Fibroblast of lung (primary cell): ENCODE results near the gene ZDHHC9. TPM values are rescaled to one million over a fixed set of nuclear protein-coding genes. Genes with fewer than 3 reads are reported as not detected.

Experiments used
- DNase-seq, 2 donors: peaks; one replicate each; pipeline versions ENCODE4 v3.0.0 to v3.0.0-alpha.2; 2010; ENCODE audit warnings: low read depth in 2 of 2
- H2AFZ ChIP-seq: 2 replicates; pipeline ENCODE4 v1.5.1; 2012; ENCODE audit warnings: low read length, control low read depth, inconsistent platforms
- H3K27ac ChIP-seq: 2 replicates; pipeline ENCODE4 v1.5.1; 2011; ENCODE audit warnings: low read length, control low read depth; ENCODE audit not compliant: insufficient read depth
- H3K27me3 ChIP-seq: 2 replicates; pipeline ENCODE4 v1.5.1; 2011; ENCODE audit warnings: mild to moderate bottlenecking, low read length; ENCODE audit not compliant: control insufficient read depth, insufficient read depth
- H3K36me3 ChIP-seq: 2 replicates; pipeline ENCODE4 v1.5.1; 2011; ENCODE audit warnings: low read length; ENCODE audit not compliant: control insufficient read depth, insufficient read depth
- H3K4me1 ChIP-seq: 2 replicates; pipeline ENCODE4 v1.5.1; 2011; ENCODE audit warnings: low read length; ENCODE audit not compliant: control insufficient read depth, insufficient read depth; ENCODE audit errors: extremely low read depth
- H3K4me2 ChIP-seq: 2 replicates; pipeline ENCODE4 v1.5.1; 2011; ENCODE audit warnings: low read length, control low read depth; ENCODE audit not compliant: insufficient read depth; ENCODE audit errors: extremely low read depth
- H3K4me3 ChIP-seq, 4 experiments: fragments of 200-600 bp in 1 of 4; sonication (generic) in 1 of 4; replicated peaks in 1 of 4; 2 replicates each; pipeline ENCODE4 v1.5.1; 2011 to 2016; ENCODE audit warnings: low read length in 4 of 4, low read depth in 3 of 4, mild to moderate bottlenecking in 3 of 4, control low read depth in 2 of 4, inconsistent platforms in 1 of 4, mixed read lengths in 1 of 4; ENCODE audit not compliant: insufficient read depth in 1 of 4; ENCODE audit errors: control extremely low read depth in 1 of 4
- H3K79me2 ChIP-seq: 2 replicates; pipeline ENCODE4 v1.5.1; 2012; ENCODE audit warnings: mild to moderate bottlenecking, low read length, inconsistent platforms; ENCODE audit not compliant: control insufficient read depth, insufficient read depth
- H3K9ac ChIP-seq: 2 replicates; pipeline ENCODE4 v1.5.1; 2011; ENCODE audit warnings: mild to moderate bottlenecking, low read length, control low read depth; ENCODE audit not compliant: insufficient read depth
- H3K9me3 ChIP-seq: 2 replicates; pipeline ENCODE4 v1.5.1; 2012; ENCODE audit warnings: low read depth, low read length; ENCODE audit not compliant: control insufficient read depth, insufficient read depth
- H4K20me1 ChIP-seq: 2 replicates; pipeline ENCODE4 v1.5.1; 2011; ENCODE audit warnings: low read length; ENCODE audit not compliant: control insufficient read depth, insufficient read depth; ENCODE audit errors: extremely low read depth
- EZH2 ChIP-seq: IDR thresholded peaks from 2 replicates; pipeline ENCODE4 v1.5.1; 2012; ENCODE audit warnings: low read length, control low read depth, mild to moderate bottlenecking; ENCODE audit errors: missing control alignments
- polyA plus RNA-seq, 2 donors: library from polyadenylated mRNA; depleted of rRNA in 1 of 2; stranded (reverse) in 1 of 2; unstranded in 1 of 2; fragments of >200 nt; gene quantifications; 2 replicates each; pipeline ENCODE4 v1.2.1, GENCODE V29; 2011 to 2012; ENCODE audit warnings: missing spikeins in 1 of 2
- total RNA-seq: library from RNA; depleted of rRNA; stranded (reverse); fragments of >200 nt; gene quantifications from 2 replicates; pipeline ENCODE4 v1.2.1, GENCODE V29; 2014
- TF ChIP-seq, protein P1 (sequence below), 2 donors: IDR thresholded peaks in 1 of 2; conservative IDR thresholded peaks in 1 of 2; 1 replicate in 1 of 2; 2 replicates in 1 of 2; pipeline ENCODE4 v1.5.1; 2011 to 2012; ENCODE audit warnings: low read length in 2 of 2, control low read depth in 1 of 2, inconsistent platforms in 1 of 2, low read depth in 1 of 2, mild to moderate bottlenecking in 1 of 2

ZDHHC9 gene
- total and polyA plus RNA-seq, 2 donors (not counting 1 experiment from before 2014, with no cell fraction given): 21.8 to 38.4 TPM

DNA sequence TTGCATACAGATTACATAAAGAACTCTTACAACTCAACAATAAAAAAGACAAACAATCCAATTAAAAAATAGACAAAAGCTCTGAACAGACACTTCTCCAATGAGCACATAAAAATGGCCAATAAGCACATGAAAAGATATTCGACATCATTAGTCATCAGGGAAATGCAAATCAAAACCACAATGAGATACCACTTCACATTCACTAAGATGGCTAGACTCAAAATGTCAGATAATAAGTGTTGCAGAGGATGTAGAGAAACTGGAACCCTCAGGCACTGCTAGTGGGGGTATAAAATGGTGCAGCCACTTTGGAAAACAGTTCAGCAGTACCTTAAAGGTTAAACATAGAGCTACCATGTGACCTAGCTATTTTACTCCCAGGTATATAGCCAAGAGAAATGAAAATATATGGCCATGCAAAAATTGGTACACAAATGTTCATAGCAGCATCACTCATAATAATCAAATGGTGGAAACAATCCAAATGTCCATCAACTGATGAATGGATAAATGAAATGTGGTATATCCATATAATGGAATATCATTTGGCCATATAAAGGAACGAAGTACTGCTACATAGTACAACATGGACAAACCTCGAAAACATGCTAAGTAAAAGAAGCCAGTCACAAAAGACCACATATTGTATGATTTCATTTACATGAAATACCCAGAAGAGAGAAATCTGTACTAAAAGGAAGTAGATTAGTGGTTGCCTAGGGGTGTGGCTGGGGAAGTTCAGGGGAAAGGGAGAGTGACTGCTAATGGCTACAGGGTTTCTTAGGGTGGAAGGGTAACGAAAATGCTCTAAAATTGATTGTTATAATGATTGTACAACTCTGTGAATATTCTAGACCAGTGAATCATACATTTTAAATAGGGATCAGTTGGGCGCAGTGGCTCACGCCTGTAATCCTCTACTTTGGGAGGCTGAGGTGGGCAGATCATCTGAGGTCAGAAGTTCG lies 34.6 kb downstream of the ZDHHC9 start:
- peak in 1 of 2 donors; percentile 47 for DNase-seq
- Histone ChIP-seq H3K4me2 (no peak overlapping the region), H3K27ac (no peak overlapping the region), H3K27me3 (no peaks in the 10 kb centered on the region), H3K36me3 (peaks cover 2% of the 10 kb centered on the region), H4K20me1 (no peaks in the 10 kb centered on the region), H3K4me3 (no peak overlapping the region), H2AFZ (no peak overlapping the region), H3K9ac (no peak overlapping the region), H3K9me3 (no peaks in the 10 kb centered on the region), H3K79me2 (no peaks in the 10 kb centered on the region), H3K4me1 (no peaks in the 10 kb centered on the region)
- TF ChIP-seq, protein P1, sequence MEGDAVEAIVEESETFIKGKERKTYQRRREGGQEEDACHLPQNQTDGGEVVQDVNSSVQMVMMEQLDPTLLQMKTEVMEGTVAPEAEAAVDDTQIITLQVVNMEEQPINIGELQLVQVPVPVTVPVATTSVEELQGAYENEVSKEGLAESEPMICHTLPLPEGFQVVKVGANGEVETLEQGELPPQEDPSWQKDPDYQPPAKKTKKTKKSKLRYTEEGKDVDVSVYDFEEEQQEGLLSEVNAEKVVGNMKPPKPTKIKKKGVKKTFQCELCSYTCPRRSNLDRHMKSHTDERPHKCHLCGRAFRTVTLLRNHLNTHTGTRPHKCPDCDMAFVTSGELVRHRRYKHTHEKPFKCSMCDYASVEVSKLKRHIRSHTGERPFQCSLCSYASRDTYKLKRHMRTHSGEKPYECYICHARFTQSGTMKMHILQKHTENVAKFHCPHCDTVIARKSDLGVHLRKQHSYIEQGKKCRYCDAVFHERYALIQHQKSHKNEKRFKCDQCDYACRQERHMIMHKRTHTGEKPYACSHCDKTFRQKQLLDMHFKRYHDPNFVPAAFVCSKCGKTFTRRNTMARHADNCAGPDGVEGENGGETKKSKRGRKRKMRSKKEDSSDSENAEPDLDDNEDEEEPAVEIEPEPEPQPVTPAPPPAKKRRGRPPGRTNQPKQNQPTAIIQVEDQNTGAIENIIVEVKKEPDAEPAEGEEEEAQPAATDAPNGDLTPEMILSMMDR (conservative IDR thresholded peaks at IDR 0.05 in 1 of 2, IDR thresholded peaks at IDR 0.05 in 1 of 2; ENCODE audit: low read depth in 1 of 2, low read length in 2 of 2): no peak
- no peak for TF ChIP-seq EZH2

DNA sequence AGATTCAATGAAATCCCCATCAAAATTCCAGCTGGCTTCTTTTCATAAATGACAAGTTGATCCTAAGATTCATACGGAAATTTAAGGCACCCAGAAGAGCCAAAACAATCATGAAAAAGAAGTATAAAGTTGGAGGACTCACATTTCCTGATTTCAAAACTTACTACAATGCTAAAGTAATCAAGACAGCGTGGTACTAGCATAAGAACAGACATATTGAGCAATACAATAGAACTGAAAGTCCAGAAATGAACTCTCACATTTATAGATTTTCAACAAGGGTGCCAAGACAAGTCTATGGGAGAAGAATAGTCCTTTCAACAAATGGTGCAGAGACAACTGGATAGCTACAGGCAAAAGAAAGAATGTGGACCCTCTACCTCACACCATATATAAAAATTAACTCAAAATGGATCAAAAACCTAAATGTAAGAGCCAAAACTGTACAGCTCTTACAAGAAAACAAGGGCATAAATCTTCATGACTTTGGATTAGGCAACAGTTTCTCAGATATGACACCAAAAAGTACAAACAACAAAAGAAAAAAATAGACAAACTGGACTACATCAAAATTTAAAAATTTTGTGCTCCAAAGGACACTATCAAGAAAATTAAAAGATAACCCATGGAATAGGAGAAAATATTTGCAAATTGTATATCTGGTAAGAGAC lies 35.4 kb downstream of the ZDHHC9 start:
- Histone ChIP-seq H3K4me2 (no peak overlapping the region), H3K36me3 (no peaks in the 10 kb centered on the region), H3K27me3 (no peaks in the 10 kb centered on the region), H4K20me1 (no peaks in the 10 kb centered on the region), H3K4me3 (no peak overlapping the region), H3K4me1 (no peaks in the 10 kb centered on the region), H2AFZ (no peak overlapping the region), H3K9ac (no peak overlapping the region), H3K79me2 (no peaks in the 10 kb centered on the region), H3K27ac (no peak overlapping the region), H3K9me3 (no peaks in the 10 kb centered on the region)
- DNase-seq: peak in 1 of 2 donors; percentile 74
- no peak for TF ChIP-seq EZH2
- TF ChIP-seq, protein P1 (conservative IDR thresholded peaks at IDR 0.05 in 1 of 2, IDR thresholded peaks at IDR 0.05 in 1 of 2; ENCODE audit: low read depth in 1 of 2, low read length in 2 of 2): no peak

DNA sequence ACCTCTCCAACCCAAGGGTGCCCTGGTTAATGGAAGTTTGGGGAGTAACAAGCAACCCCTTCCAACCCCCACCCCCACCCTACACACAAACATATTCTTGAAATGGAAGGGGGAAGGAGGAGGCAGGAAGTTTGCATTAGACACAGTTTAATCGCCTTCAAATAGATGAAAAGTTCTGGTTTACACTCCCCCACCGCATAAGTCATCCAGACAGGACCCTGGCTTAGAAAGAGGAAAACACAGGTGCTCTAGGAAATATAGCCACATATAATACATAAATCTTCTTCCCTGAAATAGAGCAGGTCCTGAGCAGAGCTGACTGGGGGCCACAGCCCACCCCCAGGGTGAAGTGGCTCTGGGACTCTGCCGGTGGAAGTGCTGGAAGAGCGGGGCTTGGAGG lies 38.9 kb downstream of the ZDHHC9 start:
- Histone ChIP-seq H3K27ac (no peak overlapping the region), H3K4me1 (no peaks in the 10 kb centered on the region), H3K79me2 (no peaks in the 10 kb centered on the region), H3K27me3 (no peaks in the 10 kb centered on the region), H3K4me2 (no peak overlapping the region), H2AFZ (no peak overlapping the region), H3K9ac (no peak overlapping the region), H3K4me3 (no peak overlapping the region), H3K9me3 (no peaks in the 10 kb centered on the region), H3K36me3 (no peaks in the 10 kb centered on the region), H4K20me1 (no peaks in the 10 kb centered on the region)
- TF ChIP-seq EZH2: no peak
- TF ChIP-seq, protein P1 (conservative IDR thresholded peaks at IDR 0.05 in 1 of 2, IDR thresholded peaks at IDR 0.05 in 1 of 2; ENCODE audit: low read depth in 1 of 2, low read length in 2 of 2): no peak
- no peak for DNase-seq
